ENCODE results near the gene IL17RA.
"Not testable (repeated sequence)": the region's sequence is repeated elsewhere in the genome, so short reads cannot be mapped to it uniquely, and the experiment has no call there.

The IL17RA gene, protein sequence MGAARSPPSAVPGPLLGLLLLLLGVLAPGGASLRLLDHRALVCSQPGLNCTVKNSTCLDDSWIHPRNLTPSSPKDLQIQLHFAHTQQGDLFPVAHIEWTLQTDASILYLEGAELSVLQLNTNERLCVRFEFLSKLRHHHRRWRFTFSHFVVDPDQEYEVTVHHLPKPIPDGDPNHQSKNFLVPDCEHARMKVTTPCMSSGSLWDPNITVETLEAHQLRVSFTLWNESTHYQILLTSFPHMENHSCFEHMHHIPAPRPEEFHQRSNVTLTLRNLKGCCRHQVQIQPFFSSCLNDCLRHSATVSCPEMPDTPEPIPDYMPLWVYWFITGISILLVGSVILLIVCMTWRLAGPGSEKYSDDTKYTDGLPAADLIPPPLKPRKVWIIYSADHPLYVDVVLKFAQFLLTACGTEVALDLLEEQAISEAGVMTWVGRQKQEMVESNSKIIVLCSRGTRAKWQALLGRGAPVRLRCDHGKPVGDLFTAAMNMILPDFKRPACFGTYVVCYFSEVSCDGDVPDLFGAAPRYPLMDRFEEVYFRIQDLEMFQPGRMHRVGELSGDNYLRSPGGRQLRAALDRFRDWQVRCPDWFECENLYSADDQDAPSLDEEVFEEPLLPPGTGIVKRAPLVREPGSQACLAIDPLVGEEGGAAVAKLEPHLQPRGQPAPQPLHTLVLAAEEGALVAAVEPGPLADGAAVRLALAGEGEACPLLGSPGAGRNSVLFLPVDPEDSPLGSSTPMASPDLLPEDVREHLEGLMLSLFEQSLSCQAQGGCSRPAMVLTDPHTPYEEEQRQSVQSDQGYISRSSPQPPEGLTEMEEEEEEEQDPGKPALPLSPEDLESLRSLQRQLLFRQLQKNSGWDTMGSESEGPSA

DNA sequence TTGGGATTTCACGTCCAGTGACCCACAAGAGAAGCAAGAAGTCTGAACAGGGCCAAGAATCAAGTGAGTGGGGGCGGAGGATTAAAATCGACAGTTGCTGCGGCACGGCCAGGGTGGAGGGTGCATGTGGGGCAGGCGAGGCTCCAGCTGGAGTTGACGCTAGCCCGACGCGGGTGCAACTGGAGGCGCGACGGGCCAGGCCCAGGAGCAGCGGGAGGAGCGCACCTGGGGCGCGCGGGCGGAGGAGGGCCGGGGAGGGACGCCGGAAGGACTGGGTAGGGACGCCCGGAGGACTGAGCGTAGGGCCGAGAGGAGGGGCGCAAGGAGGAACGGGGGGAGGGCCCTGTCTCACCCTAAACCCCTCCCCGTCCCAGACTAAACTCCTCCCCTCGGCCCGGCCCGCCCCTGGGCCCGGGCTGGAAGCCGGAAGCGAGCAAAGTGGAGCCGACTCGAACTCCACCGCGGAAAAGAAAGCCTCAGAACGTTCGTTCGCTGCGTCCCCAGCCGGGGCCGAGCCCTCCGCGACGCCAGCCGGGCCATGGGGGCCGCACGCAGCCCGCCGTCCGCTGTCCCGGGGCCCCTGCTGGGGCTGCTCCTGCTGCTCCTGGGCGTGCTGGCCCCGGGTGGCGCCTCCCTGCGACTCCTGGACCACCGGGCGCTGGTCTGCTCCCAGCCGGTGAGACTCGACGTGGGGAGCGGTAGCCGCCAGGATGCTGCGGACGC, at the start of gene IL17RA:
IL17RA (plus strand) TSS at position 447 of the 723 bp plus-strand sequence; CDS start at position 539, 92 bp downstream.
- DNase-seq (ENCODE audit: low read depth) = no peak

DNA sequence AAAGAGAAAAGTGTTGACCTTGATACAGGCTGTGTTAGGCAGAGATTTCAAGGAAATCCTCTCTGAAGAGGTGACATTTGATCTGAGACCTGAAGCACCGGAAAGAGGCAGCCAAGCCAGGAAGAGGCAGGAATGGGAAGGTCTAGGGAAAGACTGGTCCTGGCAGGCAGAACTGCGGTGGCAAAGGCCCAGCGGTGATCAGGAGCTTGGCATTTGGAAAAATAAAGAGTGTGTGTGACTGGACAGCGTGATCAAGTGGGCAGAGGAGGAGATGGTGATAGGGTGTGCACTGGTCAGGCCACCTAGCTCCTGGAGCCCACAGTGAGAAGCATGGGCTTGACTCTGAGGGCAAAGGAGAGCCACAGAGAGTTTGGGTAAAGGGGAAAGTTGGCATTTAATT, 49.6 kb upstream of the IL17RA start:
- no peak for DNase-seq (ENCODE audit: low read depth)

GRCh38 chr22:17035976-17036841, 48.6 kb upstream of the IL17RA start:
- DNase-seq (ENCODE audit: low read depth) = not testable (repeated sequence)

- DNase-seq (ENCODE audit: low read depth) = peak; percentile 26
Measured at GRCh38 chr22:17036842-17037711, 47.7 kb upstream of the IL17RA start.

GRCh38 chr22:17043521-17043920, 41.3 kb upstream of the IL17RA start:
- no peak for DNase-seq (ENCODE audit: low read depth)

GRCh38 chr22:17046566-17047348, 38.0 kb upstream of the IL17RA start:
- no peak for DNase-seq (ENCODE audit: low read depth)

DNA sequence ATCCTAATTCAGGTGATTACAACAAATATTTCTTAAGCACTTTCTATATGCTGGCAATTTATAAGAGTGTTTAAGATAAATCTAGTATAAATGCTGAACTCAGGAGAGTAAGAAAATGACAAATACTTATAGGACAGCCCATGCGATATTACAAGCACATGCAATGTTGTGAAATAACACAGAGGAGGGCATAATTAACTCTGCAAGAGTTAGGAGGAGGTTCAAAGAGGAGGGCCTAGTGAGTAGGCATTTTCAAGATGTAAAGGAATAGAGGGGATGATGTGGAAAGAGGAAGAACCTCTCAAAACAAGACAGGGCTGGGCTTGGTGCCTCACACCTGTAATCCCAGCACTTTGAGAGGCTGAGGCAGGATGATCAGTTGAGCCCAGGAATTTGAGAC, 37.1 kb upstream of the IL17RA start:
- no peak for DNase-seq (ENCODE audit: low read depth)

GRCh38 chr22:17056058-17056457, 28.7 kb upstream of the IL17RA start:
- no peak for DNase-seq (ENCODE audit: low read depth)

GRCh38 chr22:17056807-17057206, 28.0 kb upstream of the IL17RA start:
- DNase-seq (ENCODE audit: low read depth) = no peak

GRCh38 chr22:17057959-17058814, 26.6 kb upstream of the IL17RA start:
- DNase-seq (ENCODE audit: low read depth) = peak; percentile 35

DNA sequence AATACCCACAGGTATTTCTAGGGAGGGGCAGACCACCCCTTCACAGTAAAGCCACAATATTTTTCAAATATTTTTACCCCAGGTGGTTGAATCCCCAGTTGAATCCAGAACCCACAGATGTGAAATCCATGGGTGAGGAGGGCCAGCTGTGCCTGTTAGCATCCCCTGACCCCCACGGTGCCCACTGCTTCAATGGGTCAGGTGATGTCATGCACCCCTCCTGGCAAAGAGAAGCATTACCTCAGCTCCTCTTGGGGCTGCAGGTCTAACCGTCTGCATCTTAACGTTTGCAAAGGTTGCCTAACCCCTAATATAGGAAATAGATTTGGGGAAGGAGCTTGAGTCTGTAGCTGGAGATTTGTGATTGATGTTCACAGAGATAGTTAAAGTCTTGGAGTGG, 24.7 kb upstream of the IL17RA start:
- no peak for DNase-seq (ENCODE audit: low read depth)

GRCh38 chr22:17063411-17064106, 21.2 kb upstream of the IL17RA start:
- DNase-seq (ENCODE audit: low read depth) = no peak

DNA sequence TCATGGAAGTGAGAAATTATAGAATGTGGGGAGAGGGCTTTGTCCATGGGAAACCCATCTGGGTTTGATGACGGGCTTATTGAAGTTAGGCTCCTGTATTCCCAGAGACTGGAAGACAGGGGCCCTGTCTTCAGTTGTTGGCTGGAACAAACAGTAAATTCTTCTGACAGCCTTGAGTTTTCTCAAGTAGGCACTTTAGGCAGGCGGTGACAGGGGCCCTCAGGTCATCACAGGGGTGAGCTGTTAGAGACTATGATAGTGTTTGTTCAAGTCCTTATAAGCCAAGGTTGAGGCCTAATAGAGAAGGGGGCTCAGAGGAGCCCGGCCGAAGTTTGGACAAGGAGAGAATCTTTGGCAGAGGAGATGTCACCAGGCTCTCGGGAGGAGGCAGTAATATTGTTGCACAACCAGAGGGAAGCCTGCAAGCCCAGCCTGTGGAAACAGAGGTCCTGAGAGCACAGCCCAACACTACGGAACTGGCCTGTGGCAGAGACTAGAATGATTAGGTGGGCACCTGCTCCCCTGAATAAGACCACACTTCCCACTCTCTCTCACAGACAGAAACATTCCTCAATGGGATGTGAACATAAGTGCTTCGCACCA, 20.2 kb upstream of the IL17RA start:
- no peak for DNase-seq (ENCODE audit: low read depth)

- DNase-seq (ENCODE audit: low read depth) = no peak
Measured at GRCh38 chr22:17065433-17065832, 19.4 kb upstream of the IL17RA start.

- no peak for DNase-seq (ENCODE audit: low read depth)
Measured at GRCh38 chr22:17072877-17073276, 11.9 kb upstream of the IL17RA start.

DNA sequence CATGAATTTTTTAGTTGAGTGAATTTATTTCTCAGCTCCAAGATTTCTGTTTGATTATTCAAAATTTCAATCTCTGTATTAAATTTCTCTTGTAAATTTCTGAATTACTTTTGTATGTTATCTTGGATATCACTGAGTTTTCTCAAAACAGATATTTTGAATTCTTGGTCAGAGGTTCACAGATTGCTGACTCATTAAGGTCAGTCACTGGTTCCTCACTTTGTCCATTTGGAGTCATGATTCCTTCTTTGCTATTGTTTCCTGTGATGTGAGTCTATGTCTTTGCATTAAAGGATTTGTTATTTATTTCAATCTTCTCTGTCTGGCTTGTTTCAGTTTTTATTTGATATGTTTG, 10.2 kb upstream of the IL17RA start:
- DNase-seq (ENCODE audit: low read depth) = no peak

- no peak for DNase-seq (ENCODE audit: low read depth)
Measured at GRCh38 chr22:17077255-17077654, 7.5 kb upstream of the IL17RA start.

- no peak for DNase-seq (ENCODE audit: low read depth)
Measured at GRCh38 chr22:17079572-17079971, 5.2 kb upstream of the IL17RA start.

Measured in HS-27A (cell line).